ENCODE measurements around the gene TDRD12. TPM values are rescaled to one million over a fixed set of nuclear protein-coding genes. Genes with fewer than 3 reads are reported as not detected.

The TDRD12 gene
- total and polyA plus RNA-seq, 2 of the 13 experiments (the other 11 are each of a cell fraction or from before 2014, with no cell fraction given): 0.03 to 0.40 TPM

- no peak for FAIRE-seq
- no peak for TF ChIP-seq ZNF121 (CRISPR knock-in tag; IDR thresholded peaks at IDR 0.05)
- no peak for TF ChIP-seq ZNF180 (CRISPR knock-in tag; IDR thresholded peaks at IDR 0.05; ENCODE audit: borderline replicate concordance, low read depth)
- no peak for TF ChIP-seq SP2 (CRISPR knock-in tag; IDR thresholded peaks at IDR 0.05)
- no peak for TF ChIP-seq ZNF678 (CRISPR knock-in tag; IDR thresholded peaks at IDR 0.05)
- TF ChIP-seq ZNF777 (CRISPR knock-in tag; IDR thresholded peaks at IDR 0.05): no peak
- TF ChIP-seq ZNF326 (CRISPR knock-in tag; IDR thresholded peaks at IDR 0.05; ENCODE audit: borderline replicate concordance): no peak
- TF ChIP-seq ZSCAN29 (CRISPR knock-in tag; conservative IDR thresholded peaks at IDR 0.05): no peak
- H3K4me1 ChIP-seq (ENCODE audit: insufficient read depth, low read length): peaks cover 7% of the 10 kb centered on the region; the same call in 1 of the 2 replicates
- ChIA-PET POLR2A (no interaction called here), CTCF (ENCODE audit: low intra/inter-chr PET ratio, low total read pairs) (no interaction called here)
- no peak for DNase-seq (ENCODE audit: low spot score)
- BruUV-seq (replicated peaks): no TSS peak
- no peak overlapping the region for H3K9ac ChIP-seq (ENCODE audit: insufficient read depth, low read depth, low read length)
- intact Hi-C loops (cut with micrococcal nuclease; ENCODE audit: unreplicated experiment) (no loop called here), in situ Hi-C loops (cut with HindIII; ENCODE audit: extremely low pct_ligation_motif_present, low pct_unique_long_range_greater_than_20kb) (no loop called here)
- no peak for ATAC-seq
- 95% methylated on average over 11 of the region's 13 CpGs for WGBS (ENCODE audit: low lambda C conversion rate)
- H3K27me3 ChIP-seq (ENCODE audit: control insufficient read depth in 1 of 2, insufficient read depth in 2 of 2, low read length in 2 of 2): no peaks in the 10 kb centered on the region
- H3K4me2 ChIP-seq (ENCODE audit: low read depth, low read length): no peak overlapping the region
- H3K36me3 ChIP-seq (replicated peaks in 1 of 2; ENCODE audit: control insufficient read depth in 1 of 2, insufficient read depth in 2 of 2, low read length in 2 of 2): peaks cover 3 to 4% of the 10 kb centered on the region in 2 experiments; a peak in 3 of 5 replicates
- H2AFZ ChIP-seq (ENCODE audit: low read length): no peak overlapping the region
- no peaks in the 10 kb centered on the region for H4K20me1 ChIP-seq (ENCODE audit: insufficient read depth, low read length)
- no peaks in the 10 kb centered on the region for H3K79me2 ChIP-seq (ENCODE audit: insufficient read depth, low read length)
- H3K4me3 ChIP-seq (replicated peaks in 1 of 3; ENCODE audit: insufficient read depth in 1 of 3, low read depth in 2 of 3, low read length in 3 of 3): no peak overlapping the region
- no peak overlapping the region for H3K27ac ChIP-seq (ENCODE audit: extremely low read length, insufficient read depth, low read length)
- no peaks in the 10 kb centered on the region for H3K9me3 ChIP-seq (ENCODE audit: low read length)
Observed at GRCh38 chr19:32863841-32864240, 144.3 kb downstream of the TDRD12 start.

GRCh38 chr19:32864318-32865007, 144.9 kb downstream of the TDRD12 start:
- Histone ChIP-seq H4K20me1 (ENCODE audit: insufficient read depth, low read length) (no peaks in the 10 kb centered on the region), H3K9me3 (ENCODE audit: low read length) (no peaks in the 10 kb centered on the region), H3K27ac (ENCODE audit: extremely low read length, insufficient read depth, low read length) (no peak overlapping the region), H3K4me2 (ENCODE audit: low read depth, low read length) (no peak overlapping the region), H2AFZ (ENCODE audit: low read length) (no peak overlapping the region), H3K79me2 (ENCODE audit: insufficient read depth, low read length) (no peaks in the 10 kb centered on the region), H3K36me3 (replicated peaks in 1 of 2; ENCODE audit: control insufficient read depth in 1 of 2, insufficient read depth in 2 of 2, low read length in 2 of 2) (peaks cover 3 to 4% of the 10 kb centered on the region in 2 experiments; a peak in 3 of 5 replicates), H3K27me3 (ENCODE audit: control insufficient read depth in 1 of 2, insufficient read depth in 2 of 2, low read length in 2 of 2) (no peaks in the 10 kb centered on the region), H3K9ac (ENCODE audit: insufficient read depth, low read depth, low read length) (no peak overlapping the region), H3K4me3 (replicated peaks in 1 of 3; ENCODE audit: insufficient read depth in 1 of 3, low read depth in 2 of 3, low read length in 3 of 3) (no peak overlapping the region), H3K4me1 (ENCODE audit: insufficient read depth, low read length) (peaks cover 8% of the 10 kb centered on the region; the same call in 1 of the 2 replicates)
- 96% methylated on average over 18 of the region's 35 CpGs for WGBS (ENCODE audit: low lambda C conversion rate)
- ChIA-PET CTCF (ENCODE audit: low intra/inter-chr PET ratio, low total read pairs) (no interaction called here), POLR2A (no interaction called here)
- ATAC-seq: no peak
- no peak for DNase-seq (ENCODE audit: low spot score)
- TF ChIP-seq CBX1 (IDR thresholded peaks at IDR 0.05; ENCODE audit: low read depth) (no peak), KDM2A (CRISPR knock-in tag; IDR thresholded peaks at IDR 0.05; ENCODE audit: borderline replicate concordance, low read depth) (no peak), ZNF260 (CRISPR knock-in tag; IDR thresholded peaks at IDR 0.05; ENCODE audit: borderline replicate concordance, low read depth) (no peak), HOXD1 (CRISPR knock-in tag; IDR thresholded peaks at IDR 0.05) (no peak), ZNF337 (CRISPR knock-in tag; IDR thresholded peaks at IDR 0.05; ENCODE audit: borderline replicate concordance, low read depth) (no peak)
- BruUV-seq (replicated peaks): no TSS peak
- intact Hi-C loops (cut with micrococcal nuclease; ENCODE audit: unreplicated experiment) (no loop called here), in situ Hi-C loops (cut with HindIII; ENCODE audit: extremely low pct_ligation_motif_present, low pct_unique_long_range_greater_than_20kb) (no loop called here)
- no peak for FAIRE-seq

Data from HepG2 (cell line).